Cardiac muscle cell (in vitro differentiated cells and primary cell): ENCODE measurements around the gene RINT1. TPM values are rescaled to one million over a fixed set of nuclear protein-coding genes. Genes with fewer than 3 reads are reported as not detected.

Experiments used
- DNase-seq, 2 donors: peaks; one replicate each; pipeline versions ENCODE4 v3.0.0 to v3.0.0-alpha.2; 2010 to 2017; ENCODE audit warnings: low read depth in 1 of 2, low spot score in 1 of 2
- H3K27ac ChIP-seq: fragments of 200-600 bp; sonication (generic); 2 replicates; pipeline ENCODE4 v1.5.1; 2016
- H3K27me3 ChIP-seq: fragments of 200-600 bp; sonication (generic); 2 replicates; pipeline ENCODE4 v1.6.0; 2016; ENCODE audit warnings: control low read depth
- H3K36me3 ChIP-seq: fragments of 200-600 bp; sonication (generic); 2 replicates; pipeline ENCODE4 v1.5.1; 2016; ENCODE audit warnings: control low read depth
- H3K4me1 ChIP-seq: fragments of 200-600 bp; sonication (generic); 2 replicates; pipeline ENCODE4 v1.8.1; 2017; ENCODE audit warnings: low read depth, mild to moderate bottlenecking, mixed run types
- H3K4me3 ChIP-seq: fragments of 200-600 bp; sonication (generic); 2 replicates; pipeline ENCODE4 v1.5.1; 2016; ENCODE audit warnings: mild to moderate bottlenecking
- H3K9me3 ChIP-seq: fragments of 200-600 bp; sonication (generic); 2 replicates; pipeline ENCODE4 v1.5.1; 2017; ENCODE audit warnings: low read depth, mild to moderate bottlenecking, control low read depth
- polyA plus RNA-seq: library from polyadenylated mRNA; unstranded; fragments of >200 nt; fragmentation: Nextera tagmentation; extraction: Ambion mirVana; gene quantifications from 2 replicates; pipeline ENCODE4 v1.2.1, GENCODE V29; 2016
- total RNA-seq: library from RNA; depleted of rRNA; stranded (reverse); fragments of >200 nt; gene quantifications from 2 replicates; pipeline ENCODE4 v1.2.3, GENCODE V29; 2016
- TF ChIP-seq, protein P1 (sequence below): IDR thresholded peaks from 2 replicates; pipeline ENCODE4 v1.5.1; 2012; ENCODE audit warnings: low read depth, mild to moderate bottlenecking, low read length

Gene RINT1
- total and polyA plus RNA-seq, 2 experiments from 2014 or later, result 14.1 to 16.5 TPM

DNA sequence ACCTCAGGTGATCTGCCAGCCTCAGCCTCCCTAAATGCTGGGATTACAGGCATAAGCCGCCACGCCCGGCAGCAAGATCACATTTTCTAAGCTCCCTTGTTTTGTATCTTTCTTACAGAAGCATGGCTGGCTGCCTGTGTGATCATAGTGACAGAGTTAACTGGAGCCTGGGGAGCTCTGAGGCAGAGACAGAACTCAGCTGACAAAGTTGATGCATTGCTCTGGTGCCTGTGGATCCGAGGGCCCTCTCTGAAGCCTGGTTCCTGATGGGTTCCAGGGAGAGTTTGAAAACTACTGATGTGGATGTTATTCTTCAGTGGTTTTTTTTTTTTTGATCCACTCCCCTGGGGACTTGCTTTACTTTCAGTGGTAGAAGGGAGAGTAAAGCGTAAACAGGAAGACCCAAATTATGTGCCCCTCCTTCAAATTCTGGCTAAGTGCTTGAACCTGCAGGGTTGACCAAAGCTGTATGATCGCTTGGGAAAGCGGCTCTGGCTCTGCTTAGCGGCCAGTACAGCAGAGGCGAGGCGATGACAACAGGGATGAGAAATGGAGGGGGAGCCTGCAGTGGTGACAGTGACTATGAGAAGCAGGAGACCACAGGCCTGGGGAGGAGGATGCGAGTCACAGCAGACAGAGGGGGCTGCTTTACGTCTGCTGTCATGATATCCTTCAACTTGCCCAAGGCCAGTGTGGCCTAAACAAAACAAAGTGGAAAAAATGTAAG, 56.1 kb downstream of the RINT1 start:
- Histone ChIP-seq H3K27ac (peak overlapping the region; percentile 69), H3K9me3 (no peaks in the 10 kb centered on the region), H3K4me3 (no peak overlapping the region), H3K27me3 (no peaks in the 10 kb centered on the region), H3K4me1 (peaks cover 11% of the 10 kb centered on the region), H3K36me3 (no peaks in the 10 kb centered on the region)
- DNase-seq, result peak in 1 of 2 donors; percentile 73
- TF ChIP-seq, protein P1, sequence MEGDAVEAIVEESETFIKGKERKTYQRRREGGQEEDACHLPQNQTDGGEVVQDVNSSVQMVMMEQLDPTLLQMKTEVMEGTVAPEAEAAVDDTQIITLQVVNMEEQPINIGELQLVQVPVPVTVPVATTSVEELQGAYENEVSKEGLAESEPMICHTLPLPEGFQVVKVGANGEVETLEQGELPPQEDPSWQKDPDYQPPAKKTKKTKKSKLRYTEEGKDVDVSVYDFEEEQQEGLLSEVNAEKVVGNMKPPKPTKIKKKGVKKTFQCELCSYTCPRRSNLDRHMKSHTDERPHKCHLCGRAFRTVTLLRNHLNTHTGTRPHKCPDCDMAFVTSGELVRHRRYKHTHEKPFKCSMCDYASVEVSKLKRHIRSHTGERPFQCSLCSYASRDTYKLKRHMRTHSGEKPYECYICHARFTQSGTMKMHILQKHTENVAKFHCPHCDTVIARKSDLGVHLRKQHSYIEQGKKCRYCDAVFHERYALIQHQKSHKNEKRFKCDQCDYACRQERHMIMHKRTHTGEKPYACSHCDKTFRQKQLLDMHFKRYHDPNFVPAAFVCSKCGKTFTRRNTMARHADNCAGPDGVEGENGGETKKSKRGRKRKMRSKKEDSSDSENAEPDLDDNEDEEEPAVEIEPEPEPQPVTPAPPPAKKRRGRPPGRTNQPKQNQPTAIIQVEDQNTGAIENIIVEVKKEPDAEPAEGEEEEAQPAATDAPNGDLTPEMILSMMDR, result no peak

DNA sequence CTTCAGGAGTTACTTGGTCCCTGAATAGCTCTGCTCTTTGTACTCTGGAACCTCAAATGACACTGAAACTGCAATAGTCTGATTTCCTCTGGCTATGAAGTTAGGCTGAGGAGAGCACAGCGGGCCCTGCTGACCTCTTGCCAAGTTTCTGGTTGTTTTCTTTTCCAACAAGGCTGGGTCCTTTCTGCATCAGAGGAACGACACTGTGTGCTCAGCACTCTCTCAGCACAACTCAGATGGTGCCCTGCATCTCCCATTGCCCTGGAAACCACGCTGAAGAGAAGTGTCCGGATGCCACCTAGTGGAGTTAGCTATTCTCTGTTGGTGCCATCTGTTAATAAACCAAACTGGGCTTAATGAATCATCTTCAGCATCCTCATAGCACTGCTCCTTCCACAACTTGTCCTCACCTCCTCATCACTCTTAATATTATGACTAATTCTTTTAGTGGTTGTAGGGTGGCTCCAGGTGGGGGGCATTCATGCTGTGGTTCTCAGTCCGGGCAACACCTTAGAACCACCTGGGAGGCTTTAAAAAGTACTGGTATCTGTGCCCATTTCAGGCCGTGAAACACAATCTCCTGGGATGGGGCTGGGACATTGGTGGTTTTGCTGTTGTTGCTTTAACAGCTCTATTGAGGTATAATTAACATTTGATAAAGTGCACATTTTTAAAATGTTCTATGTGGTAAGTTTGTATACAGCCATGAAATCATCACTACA, 57.5 kb downstream of the RINT1 start:
- peak; percentile 69 to 85 for DNase-seq
- Histone ChIP-seq H3K27me3 (no peaks in the 10 kb centered on the region), H3K36me3 (no peaks in the 10 kb centered on the region), H3K9me3 (no peaks in the 10 kb centered on the region), H3K4me3 (no peak overlapping the region), H3K4me1 (peaks cover 11% of the 10 kb centered on the region), H3K27ac (no peak overlapping the region)
- TF ChIP-seq, protein P1, result peak; percentile 72

DNA sequence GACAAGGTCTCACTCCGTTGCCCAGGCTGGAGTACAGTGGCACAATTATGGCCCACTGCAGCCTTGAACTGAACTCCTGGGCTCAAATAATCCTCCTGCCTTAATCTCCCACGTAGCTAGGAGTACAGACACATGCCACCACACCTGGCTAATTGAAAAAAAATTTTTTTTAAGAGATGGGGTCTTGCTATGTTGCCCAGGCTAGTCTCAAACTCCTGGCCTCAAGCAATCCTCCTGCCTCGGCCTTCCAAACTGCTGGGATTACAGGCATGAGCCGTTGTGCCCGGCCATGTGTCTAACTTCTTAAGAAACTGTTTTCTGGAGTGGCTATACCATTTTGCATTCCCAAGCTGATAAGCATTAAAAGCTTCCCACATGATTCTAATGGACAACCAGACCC, 58.8 kb downstream of the RINT1 start:
- TF ChIP-seq, protein P1, result no peak
- H3K4me3 ChIP-seq, result no peak overlapping the region

DNA sequence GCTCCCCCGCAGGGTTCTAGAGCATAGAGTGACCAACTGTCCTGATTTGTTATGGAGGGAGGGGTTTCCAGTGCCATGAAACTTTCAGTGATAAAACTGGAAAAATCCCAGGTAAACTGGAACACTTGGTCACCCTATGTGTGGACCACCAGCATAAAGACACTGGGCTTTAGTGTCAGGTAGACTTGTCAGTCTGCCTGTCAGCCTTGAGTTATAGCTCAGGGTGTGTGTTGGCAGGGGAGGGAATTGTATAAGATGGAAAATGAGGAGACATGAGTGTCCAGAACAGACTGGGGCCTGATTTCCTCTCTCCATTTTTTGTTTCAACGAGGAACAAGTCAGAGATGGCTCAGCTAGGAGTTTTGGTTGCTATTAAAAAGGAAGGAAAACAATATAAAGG, 59.5 kb downstream of the RINT1 start:
- no peaks in the 10 kb centered on the region for H3K27me3 ChIP-seq
- peaks cover 11% of the 10 kb centered on the region for H3K4me1 ChIP-seq
- TF ChIP-seq, protein P1, result no peak
- no peaks in the 10 kb centered on the region for H3K9me3 ChIP-seq
- H3K27ac ChIP-seq, result no peak overlapping the region
- no peak for DNase-seq
- H3K36me3 ChIP-seq, result no peaks in the 10 kb centered on the region
- no peak overlapping the region for H3K4me3 ChIP-seq

More for the DNA sequence above, 58.8 kb downstream of the RINT1 start:
- no peak for DNase-seq
- no peaks in the 10 kb centered on the region for H3K27me3 ChIP-seq
- H3K27ac ChIP-seq, result no peak overlapping the region
- no peaks in the 10 kb centered on the region for H3K9me3 ChIP-seq
- H3K4me1 ChIP-seq, result peaks cover 11% of the 10 kb centered on the region
- H3K36me3 ChIP-seq, result no peaks in the 10 kb centered on the region

DNA sequence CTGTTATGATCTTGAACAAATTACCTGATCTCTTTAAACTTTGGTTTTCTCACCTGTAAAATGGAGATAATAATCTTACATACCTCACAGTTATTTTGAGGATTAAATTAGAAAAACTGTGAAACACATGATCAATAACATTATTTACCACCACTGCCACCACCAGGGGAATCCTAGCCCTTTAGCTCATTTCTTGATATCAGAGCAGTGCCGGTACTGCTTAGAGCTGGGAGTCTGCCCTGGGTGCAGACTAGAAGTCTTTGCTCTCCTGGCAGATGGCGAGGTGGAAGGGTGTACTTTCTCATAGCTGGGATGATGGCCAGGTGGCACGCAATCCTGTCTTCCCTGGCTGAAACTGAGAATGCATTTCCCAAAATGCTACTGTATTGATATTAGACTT, 62.0 kb downstream of the RINT1 start:
- Histone ChIP-seq H3K4me3 (no peak overlapping the region), H3K4me1 (no peaks in the 10 kb centered on the region), H3K9me3 (no peaks in the 10 kb centered on the region), H3K27me3 (no peaks in the 10 kb centered on the region), H3K36me3 (no peaks in the 10 kb centered on the region), H3K27ac (no peak overlapping the region)
- TF ChIP-seq, protein P1, result peak; percentile 9
- no peak for DNase-seq
